ENCODE results near the gene HTR1D. TPM values are rescaled to one million over a fixed set of nuclear protein-coding genes. Genes with fewer than 3 reads are reported as not detected.

Gene HTR1D
- total and polyA plus RNA-seq, 12 donors, result 0.03 to 0.06 TPM; not detected in 10

DNA sequence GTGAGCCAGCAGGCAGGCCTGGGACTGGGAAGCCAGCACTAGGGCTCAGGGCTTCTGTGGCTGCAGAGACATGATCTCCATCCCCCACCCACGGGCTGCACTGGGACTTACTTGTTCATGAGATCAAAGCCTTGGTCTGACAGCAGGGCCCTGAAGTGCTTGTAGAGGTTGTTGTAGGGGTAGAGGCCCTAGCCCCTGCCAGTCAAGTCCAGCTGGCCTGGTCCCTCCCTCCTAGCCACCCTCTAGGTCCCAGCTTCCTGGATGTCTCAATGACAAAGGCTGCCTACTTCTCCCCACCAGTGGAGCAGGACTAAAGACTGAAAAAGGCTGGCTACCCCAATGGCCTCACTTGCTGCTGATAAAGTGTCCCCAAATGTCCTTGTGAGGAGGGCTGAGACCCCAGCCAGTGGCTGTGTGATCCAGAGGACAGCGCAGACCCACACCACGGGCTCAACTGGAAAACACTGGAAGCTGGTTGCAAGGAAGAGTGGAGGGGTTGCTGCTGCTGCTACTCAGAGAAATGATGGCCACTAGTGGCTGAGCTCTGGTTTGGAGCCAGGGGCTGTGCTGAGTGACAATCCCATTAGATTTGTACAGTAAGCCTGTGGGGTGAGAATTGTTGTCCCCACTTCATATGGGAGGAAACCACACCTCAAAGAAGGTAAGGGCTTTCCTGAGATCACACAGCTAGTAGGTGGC lies 1.4 kb downstream of the HTR1D start:
- Histone ChIP-seq H3K4me1 (replicated peaks in 1 of 2) (peaks cover 0 to 11% of the 10 kb centered on the region in 2 donors), H3K9me3 (replicated peaks in 1 of 3) (no peaks in the 10 kb centered on the region), H3K4me3 (no peak overlapping the region), H3K27ac (no peak overlapping the region), H3K36me3 (replicated peaks in 1 of 2) (no peaks in the 10 kb centered on the region), H3K27me3 (peaks cover 43% of the 10 kb centered on the region)
- no peak for DNase-seq
- TF ChIP-seq, protein P1, sequence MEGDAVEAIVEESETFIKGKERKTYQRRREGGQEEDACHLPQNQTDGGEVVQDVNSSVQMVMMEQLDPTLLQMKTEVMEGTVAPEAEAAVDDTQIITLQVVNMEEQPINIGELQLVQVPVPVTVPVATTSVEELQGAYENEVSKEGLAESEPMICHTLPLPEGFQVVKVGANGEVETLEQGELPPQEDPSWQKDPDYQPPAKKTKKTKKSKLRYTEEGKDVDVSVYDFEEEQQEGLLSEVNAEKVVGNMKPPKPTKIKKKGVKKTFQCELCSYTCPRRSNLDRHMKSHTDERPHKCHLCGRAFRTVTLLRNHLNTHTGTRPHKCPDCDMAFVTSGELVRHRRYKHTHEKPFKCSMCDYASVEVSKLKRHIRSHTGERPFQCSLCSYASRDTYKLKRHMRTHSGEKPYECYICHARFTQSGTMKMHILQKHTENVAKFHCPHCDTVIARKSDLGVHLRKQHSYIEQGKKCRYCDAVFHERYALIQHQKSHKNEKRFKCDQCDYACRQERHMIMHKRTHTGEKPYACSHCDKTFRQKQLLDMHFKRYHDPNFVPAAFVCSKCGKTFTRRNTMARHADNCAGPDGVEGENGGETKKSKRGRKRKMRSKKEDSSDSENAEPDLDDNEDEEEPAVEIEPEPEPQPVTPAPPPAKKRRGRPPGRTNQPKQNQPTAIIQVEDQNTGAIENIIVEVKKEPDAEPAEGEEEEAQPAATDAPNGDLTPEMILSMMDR (IDR thresholded peaks at IDR 0.05), result no peak
- TF ChIP-seq POLR2A (IDR thresholded peaks at IDR 0.05), result no peak
- intact Hi-C loops (cut with DNase I), result no loop called here
- 63 to 74% (median 70%) methylated on average over 1 to 3 of the region's 3 CpGs for WGBS, 4 donors

DNA sequence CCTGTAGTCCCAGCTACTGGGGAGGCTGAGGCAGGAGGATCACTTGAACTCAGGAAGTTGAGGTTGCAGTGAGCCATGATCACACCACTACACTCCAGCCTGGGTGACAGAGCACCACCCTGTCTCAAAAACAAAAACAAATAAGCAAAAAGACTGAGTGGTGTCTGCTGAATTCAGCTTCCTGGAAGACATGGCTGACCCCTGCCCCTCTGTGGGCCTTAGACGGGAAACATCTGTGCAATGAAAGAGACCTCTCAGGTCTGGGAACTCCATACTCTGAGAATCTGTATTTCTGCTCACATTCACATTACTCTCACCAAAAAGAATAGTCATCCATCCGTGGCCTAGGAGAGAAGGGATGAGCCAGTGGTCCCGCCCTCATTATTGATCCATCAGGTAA lies 2.0 kb downstream of the HTR1D start:
- no peaks in the 10 kb centered on the region for H3K36me3 ChIP-seq (replicated peaks in 1 of 2)
- peaks cover 0 to 11% of the 10 kb centered on the region in 2 donors for H3K4me1 ChIP-seq (replicated peaks in 1 of 2)
- H3K4me3 ChIP-seq, result no peak overlapping the region
- H3K27ac ChIP-seq, result no peak overlapping the region
- H3K27me3 ChIP-seq, result peaks cover 43% of the 10 kb centered on the region
- H3K9me3 ChIP-seq (replicated peaks in 1 of 3), result no peaks in the 10 kb centered on the region
- DNase-seq, result no peak
- intact Hi-C loops (cut with DNase I), result no loop called here
- TF ChIP-seq, protein P1 (IDR thresholded peaks at IDR 0.05), result no peak
- TF ChIP-seq POLR2A (IDR thresholded peaks at IDR 0.05), result no peak
- WGBS, 4 donors, result 80 to 87% (median 83%) methylated on average over 3 of the region's 3 CpGs

DNA sequence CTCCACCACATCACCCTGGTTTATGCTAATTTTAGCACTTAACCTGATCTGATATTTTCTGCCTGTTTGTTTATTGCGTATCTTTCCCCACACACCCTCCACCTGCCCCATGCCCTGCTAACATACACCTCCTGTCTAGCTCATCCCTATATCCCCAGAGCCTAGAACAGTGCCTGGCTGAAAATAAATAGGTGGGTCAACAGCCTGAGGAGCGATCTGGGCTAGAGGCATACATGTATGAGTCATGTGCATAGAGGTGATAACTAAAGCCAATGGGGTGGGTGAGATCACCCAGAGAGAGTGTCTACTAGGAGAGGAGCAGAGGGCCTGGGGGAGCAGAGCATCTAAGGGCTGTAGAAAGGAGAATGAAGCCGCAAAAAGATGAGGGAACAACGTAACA lies 2.7 kb downstream of the HTR1D start:
- Histone ChIP-seq H3K36me3 (replicated peaks in 1 of 2) (no peaks in the 10 kb centered on the region), H3K27me3 (peaks cover 43% of the 10 kb centered on the region), H3K4me1 (replicated peaks in 1 of 2) (peaks cover 0 to 11% of the 10 kb centered on the region in 2 donors), H3K27ac (no peak overlapping the region), H3K4me3 (no peak overlapping the region), H3K9me3 (replicated peaks in 1 of 3) (no peaks in the 10 kb centered on the region)
- intact Hi-C loops (cut with DNase I), result no loop called here
- 83 to 94% (median 88%) methylated on average over 4 of the region's 4 CpGs for WGBS, 4 donors
- DNase-seq, result no peak
- no peak for TF ChIP-seq POLR2A (IDR thresholded peaks at IDR 0.05)
- TF ChIP-seq, protein P1 (IDR thresholded peaks at IDR 0.05), result no peak

DNA sequence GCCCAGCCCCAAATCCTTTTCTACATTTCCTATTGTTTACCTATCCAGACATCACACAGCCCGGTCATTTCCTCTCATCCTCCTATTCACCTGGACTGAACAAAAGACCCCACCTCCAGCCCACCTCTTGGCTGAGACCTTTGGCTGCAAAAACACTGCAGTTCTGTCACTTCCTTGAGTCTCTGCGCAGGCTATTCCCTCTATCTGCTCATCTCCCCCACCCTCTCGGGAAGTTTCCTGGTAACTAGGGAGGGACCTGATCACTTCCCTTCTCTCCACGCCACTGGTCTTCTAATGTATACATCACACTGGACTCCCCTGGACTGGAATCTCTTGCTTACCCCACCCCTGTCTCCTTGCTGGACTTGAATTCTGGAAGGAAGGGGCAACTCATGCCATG lies 5.3 kb downstream of the HTR1D start:
- TF ChIP-seq, protein P1 (IDR thresholded peaks at IDR 0.05), result no peak
- TF ChIP-seq POLR2A (IDR thresholded peaks at IDR 0.05), result no peak
- H3K36me3 ChIP-seq (replicated peaks in 1 of 2), result no peaks in the 10 kb centered on the region
- peaks cover 0 to 5% of the 10 kb centered on the region in 2 donors for H3K4me1 ChIP-seq (replicated peaks in 1 of 2)
- H3K9me3 ChIP-seq (replicated peaks in 1 of 3), result no peaks in the 10 kb centered on the region
- H3K27me3 ChIP-seq, result peaks cover 33% of the 10 kb centered on the region
- H3K4me3 ChIP-seq, result no peak overlapping the region
- 59 to 69% (median 65%) methylated on average over 4 of the region's 4 CpGs for WGBS, 4 donors
- intact Hi-C loops (cut with DNase I), result no loop called here
- DNase-seq, result no peak
- no peak overlapping the region for H3K27ac ChIP-seq
